C4-2B (cell line): ENCODE results near the gene C2orf72.

ENCODE experiments used
- H3K27ac ChIP-seq: fragments of 450-650 bp; 2 replicates; pipeline ENCODE4 v1.5.1; 2017
- ZFX ChIP-seq: fragments of 450-650 bp; IDR thresholded peaks from 2 replicates; pipeline ENCODE4 v1.6.1; 2017
- TF ChIP-seq, protein P1 (sequence below): fragments of 450-650 bp; conservative IDR thresholded peaks from 2 replicates; pipeline ENCODE4 v1.5.1; 2017; ENCODE audit warnings: mild to moderate bottlenecking

Gene C2orf72

DNA sequence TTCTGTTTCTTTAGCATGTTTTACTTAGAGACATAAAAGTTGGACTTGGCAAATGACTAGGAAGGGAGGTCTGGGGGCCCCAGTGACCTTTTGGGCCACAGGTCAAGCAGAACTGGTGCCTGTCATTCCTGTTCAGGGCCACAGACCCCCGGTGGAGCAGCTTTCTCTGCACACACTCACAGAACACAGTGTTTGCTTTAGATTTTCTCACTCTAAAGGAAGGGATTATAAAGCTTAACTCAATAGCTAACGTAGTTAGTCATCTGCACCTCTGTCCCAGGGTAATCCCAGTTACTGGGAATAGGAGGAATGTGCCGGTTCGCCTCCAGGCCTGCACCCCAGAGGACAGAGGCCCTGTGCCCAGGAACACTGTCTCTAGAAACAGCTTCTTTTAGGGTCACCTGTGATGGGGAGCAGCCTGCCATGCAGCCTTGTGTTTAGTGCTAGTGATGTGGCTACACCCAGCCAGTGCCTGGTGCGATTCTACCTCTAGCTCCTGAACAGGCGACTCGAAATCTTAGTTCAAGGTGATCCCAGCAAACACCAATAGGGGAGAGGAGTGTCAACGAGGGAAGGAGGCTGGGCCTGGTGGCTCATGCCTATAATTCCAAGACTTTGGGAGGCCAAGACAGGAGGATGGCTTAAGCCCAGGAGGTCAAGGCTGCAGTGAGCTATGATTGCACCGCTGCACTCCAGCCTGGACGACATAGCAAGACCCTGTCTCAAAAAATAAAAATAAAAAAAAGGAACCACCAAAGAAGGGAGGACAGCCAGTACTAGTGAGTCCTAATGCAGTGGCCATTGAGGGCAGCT, 29.8 kb upstream of the C2orf72 start:
- TF ChIP-seq, protein P1, sequence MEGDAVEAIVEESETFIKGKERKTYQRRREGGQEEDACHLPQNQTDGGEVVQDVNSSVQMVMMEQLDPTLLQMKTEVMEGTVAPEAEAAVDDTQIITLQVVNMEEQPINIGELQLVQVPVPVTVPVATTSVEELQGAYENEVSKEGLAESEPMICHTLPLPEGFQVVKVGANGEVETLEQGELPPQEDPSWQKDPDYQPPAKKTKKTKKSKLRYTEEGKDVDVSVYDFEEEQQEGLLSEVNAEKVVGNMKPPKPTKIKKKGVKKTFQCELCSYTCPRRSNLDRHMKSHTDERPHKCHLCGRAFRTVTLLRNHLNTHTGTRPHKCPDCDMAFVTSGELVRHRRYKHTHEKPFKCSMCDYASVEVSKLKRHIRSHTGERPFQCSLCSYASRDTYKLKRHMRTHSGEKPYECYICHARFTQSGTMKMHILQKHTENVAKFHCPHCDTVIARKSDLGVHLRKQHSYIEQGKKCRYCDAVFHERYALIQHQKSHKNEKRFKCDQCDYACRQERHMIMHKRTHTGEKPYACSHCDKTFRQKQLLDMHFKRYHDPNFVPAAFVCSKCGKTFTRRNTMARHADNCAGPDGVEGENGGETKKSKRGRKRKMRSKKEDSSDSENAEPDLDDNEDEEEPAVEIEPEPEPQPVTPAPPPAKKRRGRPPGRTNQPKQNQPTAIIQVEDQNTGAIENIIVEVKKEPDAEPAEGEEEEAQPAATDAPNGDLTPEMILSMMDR, result no peak
- TF ChIP-seq ZFX, result no peak
- no peak overlapping the region for H3K27ac ChIP-seq

DNA sequence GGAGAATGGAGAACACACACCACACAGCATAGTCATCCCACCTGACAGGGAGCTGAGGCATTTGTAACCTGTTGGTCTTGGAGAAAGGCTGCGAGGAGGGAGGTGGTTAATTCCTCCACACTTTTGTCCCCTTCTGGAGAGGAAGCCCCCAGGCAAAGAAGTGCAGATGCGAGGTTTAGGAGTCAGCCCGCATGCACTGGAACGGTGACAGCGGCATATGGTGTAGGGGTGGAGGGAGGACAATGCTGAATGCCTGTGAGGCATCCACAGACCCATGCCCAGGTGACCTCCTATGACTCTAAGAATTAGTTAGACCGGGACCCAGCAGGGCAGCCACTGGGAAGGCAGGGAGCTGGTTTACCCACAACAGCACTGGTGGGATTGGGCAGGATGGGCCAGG, 29.2 kb upstream of the C2orf72 start:
- no peak overlapping the region for H3K27ac ChIP-seq
- TF ChIP-seq, protein P1, result no peak
- no peak for TF ChIP-seq ZFX

- TF ChIP-seq, protein P1, result no peak
- no peak for TF ChIP-seq ZFX
- no peak overlapping the region for H3K27ac ChIP-seq
Measured at GRCh38 chr2:231009236-231009919, 27.9 kb upstream of the C2orf72 start.

DNA sequence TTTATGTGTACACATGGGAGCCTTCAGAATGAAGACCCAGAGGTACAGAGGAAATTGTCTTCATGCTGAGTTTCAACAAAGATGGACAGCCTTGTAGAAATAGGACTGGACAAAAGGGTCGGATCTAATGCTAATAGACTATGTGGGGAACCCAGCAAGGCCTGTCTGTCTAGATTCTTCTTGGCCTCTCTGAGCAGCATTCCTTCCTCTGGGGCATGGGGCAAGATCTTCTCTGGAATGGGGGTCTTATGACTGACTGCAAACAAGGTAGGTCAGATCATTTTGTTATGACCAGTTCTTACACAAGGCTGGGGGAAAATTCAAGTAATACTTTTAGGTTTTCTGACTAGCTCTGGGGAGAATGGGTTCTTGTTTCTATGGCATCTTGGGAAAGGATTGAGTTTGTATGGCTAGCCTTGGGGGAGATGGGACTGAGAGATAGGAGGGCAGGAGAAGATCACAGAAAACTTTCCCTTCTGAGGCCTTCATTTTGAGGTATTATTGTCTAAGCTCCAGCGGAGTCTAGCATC, 27.1 kb upstream of the C2orf72 start:
- TF ChIP-seq, protein P1, result no peak
- TF ChIP-seq ZFX, result no peak

DNA sequence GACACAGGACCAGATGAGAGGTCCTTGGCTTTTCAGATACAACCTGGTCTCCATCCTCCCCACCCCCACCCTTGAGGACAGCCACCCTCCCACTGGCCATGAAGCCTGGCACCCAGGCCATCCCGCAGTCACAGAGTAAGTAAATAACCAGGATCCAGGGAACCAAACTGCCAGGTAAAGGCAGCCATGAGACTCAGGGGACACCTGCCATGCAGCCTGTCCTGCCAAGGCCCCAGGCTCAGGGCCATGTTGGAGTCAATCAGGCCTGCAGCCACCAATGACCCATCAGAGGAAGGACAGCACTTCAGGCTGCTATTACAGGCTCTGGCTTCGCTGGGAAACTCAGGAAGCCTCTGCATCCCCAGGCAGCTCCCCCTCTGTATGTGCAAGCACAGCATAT, 25.8 kb upstream of the C2orf72 start:
- TF ChIP-seq ZFX, result no peak
- TF ChIP-seq, protein P1, result no peak
- no peak overlapping the region for H3K27ac ChIP-seq

More for the DNA sequence above, 27.1 kb upstream of the C2orf72 start:
- no peak overlapping the region for H3K27ac ChIP-seq

DNA sequence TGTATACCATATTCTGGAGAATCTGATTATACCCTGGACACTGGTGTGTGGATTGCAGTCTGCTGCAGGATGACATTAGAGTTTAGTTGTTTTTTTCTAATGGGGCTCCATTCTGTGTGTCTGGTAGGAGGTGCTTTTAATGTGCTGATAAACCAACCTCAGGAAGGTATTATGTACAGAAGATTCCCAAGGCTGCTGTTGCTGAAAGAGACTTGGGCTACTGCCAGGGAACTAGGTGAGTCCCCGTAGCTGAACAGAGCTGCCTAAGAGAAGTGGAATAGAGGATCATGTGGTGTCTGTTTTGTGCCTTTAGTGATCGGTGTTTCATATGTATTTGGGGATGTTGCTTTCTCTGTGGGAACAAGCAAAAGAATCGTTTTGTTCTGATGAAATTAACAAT, 24.9 kb upstream of the C2orf72 start:
- no peak for TF ChIP-seq ZFX
- H3K27ac ChIP-seq, result no peak overlapping the region

DNA sequence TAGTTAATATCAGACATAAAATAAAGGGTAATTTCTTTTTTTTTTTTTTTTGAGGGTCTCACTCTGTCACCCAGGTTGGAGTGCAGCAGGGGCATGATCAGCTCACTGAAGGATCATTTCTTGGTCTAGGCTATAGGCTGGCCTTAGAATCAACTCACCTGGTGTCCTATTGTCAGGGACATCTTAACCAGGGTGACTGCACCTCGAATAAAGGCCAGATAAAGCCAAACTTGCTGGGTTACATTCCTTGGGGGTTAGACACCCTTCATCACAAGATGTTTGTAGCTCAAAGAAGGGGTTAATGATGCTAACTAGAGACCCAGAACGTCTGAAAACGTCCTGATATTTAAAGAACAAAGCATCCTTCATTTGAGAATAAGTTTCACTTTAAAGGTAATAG, 23.5 kb upstream of the C2orf72 start:
- TF ChIP-seq ZFX, result no peak
- TF ChIP-seq, protein P1, result no peak

More for the DNA sequence above, 23.5 kb upstream of the C2orf72 start:
- no peak overlapping the region for H3K27ac ChIP-seq
